Measurements from ENCODE around the gene FLT4. TPM values are rescaled to one million over a fixed set of nuclear protein-coding genes. Genes with fewer than 3 reads are reported as not detected.
"Not testable (repeated sequence)": the region's sequence is repeated elsewhere in the genome, so short reads cannot be mapped to it uniquely, and the experiment has no call there.

Gene FLT4
- total RNA-seq, 1 donor from 2014 or later = 7.2 TPM

- Histone ChIP-seq H4K20me1 (ENCODE audit: insufficient read depth, low read length) (no peaks in the 10 kb centered on the region), H3K9me3 (ENCODE audit: insufficient read depth, low read depth, low read length) (peaks cover 2% of the 10 kb centered on the region), H3K4me2 (ENCODE audit: low read length) (no peak overlapping the region), H3K27me3 (ENCODE audit: insufficient read depth, low read length) (peaks cover 4% of the 10 kb centered on the region), H2AFZ (ENCODE audit: low read depth, low read length) (no peak overlapping the region), H3K4me3 (ENCODE audit: insufficient read depth, low read depth, low read length) (no peak overlapping the region), H3K4me1 (ENCODE audit: insufficient read depth, low read length) (no peaks in the 10 kb centered on the region), H3K79me2 (ENCODE audit: insufficient read depth, low read length) (no peaks in the 10 kb centered on the region), H3K36me3 (ENCODE audit: insufficient read depth, low read length) (no peaks in the 10 kb centered on the region), H3K9ac (ENCODE audit: low read length) (no peak overlapping the region), H3K27ac (ENCODE audit: low read depth, low read length) (no peak overlapping the region)
- Mint-ChIP-seq H3K4me1 (ENCODE audit: low read depth, unreplicated experiment) (peaks cover 5% of the 10 kb centered on the region), H3K4me3 (ENCODE audit: unreplicated experiment) (no peak overlapping the region), H3K9me3 (ENCODE audit: unreplicated experiment) (no peaks in the 10 kb centered on the region), H3K36me3 (ENCODE audit: low read depth, unreplicated experiment) (no peaks in the 10 kb centered on the region), H3K27ac (ENCODE audit: unreplicated experiment) (no peak overlapping the region), H3K27me3 (ENCODE audit: low read depth, unreplicated experiment) (peaks cover 41% of the 10 kb centered on the region)
- no peak for DNase-seq (ENCODE audit: low read depth)
- no peak for FAIRE-seq
- TF ChIP-seq EZH2 (IDR thresholded peaks at IDR 0.05; ENCODE audit: insufficient read depth, low read length) = no peak
- TF ChIP-seq, protein P1, sequence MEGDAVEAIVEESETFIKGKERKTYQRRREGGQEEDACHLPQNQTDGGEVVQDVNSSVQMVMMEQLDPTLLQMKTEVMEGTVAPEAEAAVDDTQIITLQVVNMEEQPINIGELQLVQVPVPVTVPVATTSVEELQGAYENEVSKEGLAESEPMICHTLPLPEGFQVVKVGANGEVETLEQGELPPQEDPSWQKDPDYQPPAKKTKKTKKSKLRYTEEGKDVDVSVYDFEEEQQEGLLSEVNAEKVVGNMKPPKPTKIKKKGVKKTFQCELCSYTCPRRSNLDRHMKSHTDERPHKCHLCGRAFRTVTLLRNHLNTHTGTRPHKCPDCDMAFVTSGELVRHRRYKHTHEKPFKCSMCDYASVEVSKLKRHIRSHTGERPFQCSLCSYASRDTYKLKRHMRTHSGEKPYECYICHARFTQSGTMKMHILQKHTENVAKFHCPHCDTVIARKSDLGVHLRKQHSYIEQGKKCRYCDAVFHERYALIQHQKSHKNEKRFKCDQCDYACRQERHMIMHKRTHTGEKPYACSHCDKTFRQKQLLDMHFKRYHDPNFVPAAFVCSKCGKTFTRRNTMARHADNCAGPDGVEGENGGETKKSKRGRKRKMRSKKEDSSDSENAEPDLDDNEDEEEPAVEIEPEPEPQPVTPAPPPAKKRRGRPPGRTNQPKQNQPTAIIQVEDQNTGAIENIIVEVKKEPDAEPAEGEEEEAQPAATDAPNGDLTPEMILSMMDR (IDR thresholded peaks at IDR 0.05; ENCODE audit: insufficient read depth, low read depth, low read length) = no peak
These were observed 39.1 kb upstream of the FLT4 start for GRCh38 chr5:180688330-180689070.

DNA sequence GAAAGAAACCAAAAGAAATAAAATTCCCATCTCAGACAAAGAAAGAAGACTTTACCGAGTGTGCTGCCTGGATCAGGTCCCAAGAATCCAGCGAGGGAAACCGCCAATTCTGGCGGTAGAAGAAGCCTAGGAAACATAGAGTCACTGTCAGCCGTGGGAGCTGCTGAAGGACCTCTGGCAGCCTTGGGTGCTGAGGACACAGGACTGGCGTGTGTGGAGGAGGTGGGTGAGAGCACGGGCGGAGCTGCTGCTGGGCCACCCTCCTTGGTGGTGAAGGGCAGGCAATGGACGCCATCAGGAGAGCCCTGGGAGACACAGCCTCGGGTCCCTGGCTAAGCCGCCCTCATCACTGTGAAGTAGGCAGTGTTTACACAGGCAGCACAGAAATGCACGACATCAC lies 37.4 kb upstream of the FLT4 start:
- not testable (repeated sequence) for H3K4me1 Mint-ChIP-seq (ENCODE audit: low read depth, unreplicated experiment); H3K9me3 Mint-ChIP-seq (ENCODE audit: unreplicated experiment); H3K27ac ChIP-seq (ENCODE audit: low read depth, low read length); H3K4me2 ChIP-seq (ENCODE audit: low read length); H2AFZ ChIP-seq (ENCODE audit: low read depth, low read length); H3K27me3 ChIP-seq (ENCODE audit: insufficient read depth, low read length); H3K4me1 ChIP-seq (ENCODE audit: insufficient read depth, low read length); H3K36me3 Mint-ChIP-seq (ENCODE audit: low read depth, unreplicated experiment); H3K27ac Mint-ChIP-seq (ENCODE audit: unreplicated experiment); H3K9ac ChIP-seq (ENCODE audit: low read length); DNase-seq (ENCODE audit: low read depth); H3K9me3 ChIP-seq (ENCODE audit: insufficient read depth, low read depth, low read length); H3K79me2 ChIP-seq (ENCODE audit: insufficient read depth, low read length); H3K4me3 ChIP-seq (ENCODE audit: insufficient read depth, low read depth, low read length); H3K36me3 ChIP-seq (ENCODE audit: insufficient read depth, low read length); FAIRE-seq; H4K20me1 ChIP-seq (ENCODE audit: insufficient read depth, low read length); H3K4me3 Mint-ChIP-seq (ENCODE audit: unreplicated experiment)
- H3K27me3 Mint-ChIP-seq (ENCODE audit: low read depth, unreplicated experiment) = peaks cover 32% of the 10 kb centered on the region

DNA sequence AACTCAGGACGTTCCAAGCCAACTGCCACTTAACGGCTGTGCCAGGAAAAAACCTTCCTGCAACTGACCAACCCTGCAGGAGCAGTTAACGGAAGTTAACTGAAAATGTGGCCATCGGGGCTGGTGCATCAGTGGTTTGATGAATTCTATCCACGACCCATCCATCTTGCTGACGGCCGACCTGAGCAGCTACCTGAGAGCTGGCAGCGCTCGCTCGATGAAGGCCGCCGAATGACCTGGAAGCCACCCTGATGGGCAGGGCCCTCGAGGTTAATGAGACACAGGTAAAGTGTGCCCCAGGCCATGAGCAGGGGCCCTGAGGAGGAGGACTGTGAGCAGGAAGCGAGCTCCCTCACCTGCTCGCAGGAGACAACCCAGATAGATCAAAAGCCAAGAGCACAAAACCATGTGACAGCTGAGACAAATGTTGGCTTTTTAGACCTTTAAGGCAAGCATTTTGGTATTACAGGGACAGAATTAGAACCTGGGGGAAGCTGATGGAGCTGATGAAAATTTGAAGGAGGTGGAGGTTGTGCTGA lies 35.3 kb upstream of the FLT4 start:
- Histone ChIP-seq H3K9me3 (ENCODE audit: insufficient read depth, low read depth, low read length) (no peaks in the 10 kb centered on the region), H3K36me3 (ENCODE audit: insufficient read depth, low read length) (no peaks in the 10 kb centered on the region), H3K79me2 (ENCODE audit: insufficient read depth, low read length) (no peaks in the 10 kb centered on the region), H3K27me3 (ENCODE audit: insufficient read depth, low read length) (no peaks in the 10 kb centered on the region), H4K20me1 (ENCODE audit: insufficient read depth, low read length) (no peaks in the 10 kb centered on the region), H3K9ac (ENCODE audit: low read length) (no peak overlapping the region), H3K4me1 (ENCODE audit: insufficient read depth, low read length) (no peaks in the 10 kb centered on the region), H3K27ac (ENCODE audit: low read depth, low read length) (no peak overlapping the region), H3K4me2 (ENCODE audit: low read length) (no peak overlapping the region), H3K4me3 (ENCODE audit: insufficient read depth, low read depth, low read length) (no peak overlapping the region), H2AFZ (ENCODE audit: low read depth, low read length) (no peak overlapping the region)
- no peak overlapping the region for H3K4me3 Mint-ChIP-seq (ENCODE audit: unreplicated experiment)
- H3K27ac Mint-ChIP-seq (ENCODE audit: unreplicated experiment) = no peak overlapping the region
- FAIRE-seq (no peak), DNase-seq (ENCODE audit: low read depth) (no peak)
- H3K36me3 Mint-ChIP-seq (ENCODE audit: low read depth, unreplicated experiment) = no peaks in the 10 kb centered on the region
- H3K4me1 Mint-ChIP-seq (ENCODE audit: low read depth, unreplicated experiment) = peaks cover 5% of the 10 kb centered on the region
- TF ChIP-seq, protein P1 (IDR thresholded peaks at IDR 0.05; ENCODE audit: insufficient read depth, low read depth, low read length) = no peak
- no peak for TF ChIP-seq EZH2 (IDR thresholded peaks at IDR 0.05; ENCODE audit: insufficient read depth, low read length)
- H3K9me3 Mint-ChIP-seq (ENCODE audit: unreplicated experiment) = peaks cover 2% of the 10 kb centered on the region
- H3K27me3 Mint-ChIP-seq (ENCODE audit: low read depth, unreplicated experiment) = peaks cover 26% of the 10 kb centered on the region

All from astrocyte (in vitro differentiated cells and primary cell).